Chondrocyte (in vitro differentiated cells): ENCODE measurements around the gene ALDOA. TPM values are rescaled to one million over a fixed set of nuclear protein-coding genes. Genes with fewer than 3 reads are reported as not detected.

Experiments used
- DNase-seq: peaks from one replicate; pipeline ENCODE4 v3.0.0; 2021; ENCODE audit warnings: mixed read lengths, low spot score
- H3K27ac Mint-ChIP-seq: one replicate; pipeline ENCODE4 v1.8.0; 2021; ENCODE audit warnings: mild to moderate bottlenecking, moderate library complexity, mixed read lengths; ENCODE audit not compliant: unreplicated experiment
- H3K27me3 Mint-ChIP-seq: 2 replicates; pipeline ENCODE4 v1.8.0; 2021; ENCODE audit warnings: low read depth, mixed read lengths
- H3K36me3 Mint-ChIP-seq: 2 replicates; pipeline ENCODE4 v1.8.0; 2021; ENCODE audit warnings: low read depth, mixed read lengths
- H3K4me1 Mint-ChIP-seq: 2 replicates; pipeline ENCODE4 v1.8.0; 2021; ENCODE audit warnings: low read depth, mild to moderate bottlenecking, mixed read lengths
- H3K4me3 Mint-ChIP-seq: one replicate; pipeline ENCODE4 v1.8.0; 2021; ENCODE audit warnings: mild to moderate bottlenecking, moderate library complexity, mixed read lengths; ENCODE audit not compliant: unreplicated experiment
- H3K9me3 Mint-ChIP-seq: 2 replicates; pipeline ENCODE4 v1.8.0; 2021; ENCODE audit warnings: low read depth, mixed read lengths
- CTCF ChIP-seq: fragments of 200-600 bp; sonication (generic); IDR thresholded peaks from 2 replicates; pipeline ENCODE4 v1.5.0; 2021; ENCODE audit warnings: antibody characterized with exemption, mild to moderate bottlenecking, moderate library complexity
- total RNA-seq: library from RNA; stranded (reverse); gene quantifications from 3 replicates; pipeline ENCODE4 v1.2.1, GENCODE V29; 2021

The ALDOA gene
- total RNA-seq, 1 donor from 2014 or later = 1,094 TPM

GRCh38 chr16:30088237-30088831 is 22.8 kb downstream of the ALDOA start:
- Mint-ChIP-seq H3K4me3 (no peak overlapping the region), H3K36me3 (peaks cover 3% of the 10 kb centered on the region), H3K27me3 (no peaks in the 10 kb centered on the region), H3K4me1 (peaks cover 27% of the 10 kb centered on the region), H3K27ac (peak overlapping the region; percentile 37), H3K9me3 (no peaks in the 10 kb centered on the region)
- no peak for DNase-seq
- no peak for TF ChIP-seq CTCF

GRCh38 chr16:30088832-30089624 is 23.5 kb downstream of the ALDOA start:
- Mint-ChIP-seq H3K4me1 (peaks cover 29% of the 10 kb centered on the region), H3K36me3 (no peaks in the 10 kb centered on the region), H3K27me3 (no peaks in the 10 kb centered on the region), H3K9me3 (no peaks in the 10 kb centered on the region), H3K27ac (peak overlapping the region; percentile 79), H3K4me3 (no peak overlapping the region)
- no peak for TF ChIP-seq CTCF
- peak; percentile 84 for DNase-seq

DNA sequence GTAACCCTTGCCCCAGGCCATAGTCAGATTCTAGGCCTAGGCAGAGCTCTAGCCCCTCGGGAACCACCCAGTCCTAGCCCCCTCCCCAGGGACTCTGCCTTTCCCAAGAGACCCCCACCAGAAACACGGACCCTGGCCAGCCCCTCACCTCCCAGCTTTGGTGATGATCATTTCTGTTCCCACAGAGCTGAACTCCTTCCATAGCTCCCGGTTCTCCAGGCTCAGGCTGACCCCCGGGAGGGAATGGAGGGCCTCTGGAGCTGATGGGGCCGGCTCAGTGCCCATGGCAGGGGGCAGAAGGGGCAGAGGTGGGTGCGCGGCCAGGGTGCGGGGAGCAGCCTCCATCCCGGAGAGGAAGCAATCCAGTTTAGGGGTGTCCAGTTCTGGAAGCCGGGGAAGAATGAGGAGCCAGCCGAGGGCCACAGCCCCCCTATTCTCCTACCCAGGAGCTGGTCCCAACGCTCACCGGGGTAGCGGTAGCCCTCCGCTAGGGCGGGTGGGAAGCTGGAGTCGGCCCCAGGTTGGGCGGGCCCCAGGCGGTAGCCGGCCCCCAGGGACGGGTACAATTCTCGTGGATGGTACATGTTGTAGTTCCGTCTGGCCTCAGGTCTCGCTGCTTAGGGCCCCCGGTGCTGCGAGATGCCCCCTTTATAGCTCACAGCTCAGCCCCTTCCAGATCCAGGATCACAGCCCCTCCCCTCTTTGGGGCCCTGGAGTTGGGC is 25.2 kb downstream of the ALDOA start:
- H3K9me3 Mint-ChIP-seq = no peaks in the 10 kb centered on the region
- H3K27ac Mint-ChIP-seq = no peak overlapping the region
- H3K36me3 Mint-ChIP-seq = no peaks in the 10 kb centered on the region
- no peaks in the 10 kb centered on the region for H3K27me3 Mint-ChIP-seq
- TF ChIP-seq CTCF = no peak
- DNase-seq = no peak
- H3K4me1 Mint-ChIP-seq = peaks cover 41% of the 10 kb centered on the region
- no peak overlapping the region for H3K4me3 Mint-ChIP-seq

- peak; percentile 81 for TF ChIP-seq CTCF
- Mint-ChIP-seq H3K27ac (peak within 1 kb of the TSS; percentile 86), H3K36me3 (no peaks in the 10 kb centered on the region), H3K4me3 (peak within 1 kb of the TSS; percentile 80), H3K4me1 (peaks cover 46% of the 10 kb centered on the region), H3K27me3 (no peaks in the 10 kb centered on the region), H3K9me3 (no peaks in the 10 kb centered on the region)
- no peak for DNase-seq
Measured at GRCh38 chr16:30091474-30092372, 26.2 kb downstream of the ALDOA start, which contains the start of gene TBX6. TSS of gene TBX6 (minus strand) at chr16:30091924. CDS start at chr16:30091193, 731 bp downstream.
